ENCODE measurements around the gene MALAT1. TPM values are rescaled to one million over a fixed set of nuclear protein-coding genes. Genes with fewer than 3 reads are reported as not detected.
A peak's percentile ranks its signal among the peaks of the same experiment; 100 is the strongest.

MALAT1 gene
- total and polyA plus RNA-seq, 2 of the 13 experiments (the other 11 are each of a cell fraction or from before 2014, with no cell fraction given): 143 to 1,237 TPM

GRCh38 chr11:65506772-65507505 is 8.1 kb downstream of the MALAT1 start (continued):
- TF ChIP-seq DMTF1 (CRISPR knock-in tag; IDR thresholded peaks at IDR 0.05) (no peak), POLR2AphosphoS5 (IDR thresholded peaks at IDR 0.05; ENCODE audit: low read depth, low read length) (peak; percentile 57), SATB2 (CRISPR knock-in tag; IDR thresholded peaks at IDR 0.05) (no peak), GZF1 (CRISPR knock-in tag; IDR thresholded peaks at IDR 0.05) (no peak), ZNF574 (CRISPR knock-in tag; IDR thresholded peaks at IDR 0.05) (0 out of 2 replicates have a peak, but pooled peaks have one; percentile 19), THAP11 (CRISPR knock-in tag; IDR thresholded peaks at IDR 0.05) (no peak), MED8 (CRISPR knock-in tag; IDR thresholded peaks at IDR 0.05; ENCODE audit: insufficient replicate concordance) (no peak), ZFX (CRISPR knock-in tag; IDR thresholded peaks at IDR 0.05; ENCODE audit: low read depth) (no peak), ZNF24 (IDR thresholded peaks at IDR 0.05) (no peak), SRF (IDR thresholded peaks at IDR 0.05; ENCODE audit: low read depth, low read length) (no peak), FOXP1 (IDR thresholded peaks at IDR 0.05) (no peak), FOXP1 (CRISPR knock-in tag; IDR thresholded peaks at IDR 0.05) (no peak), LCORL (IDR thresholded peaks at IDR 0.05) (0 out of 2 replicates have a peak, but pooled peaks have one; percentile 5), LCORL (CRISPR knock-in tag; IDR thresholded peaks at IDR 0.05) (no peak), PHF8 (CRISPR knock-in tag; IDR thresholded peaks at IDR 0.05) (no peak), ZBTB7A (CRISPR knock-in tag; IDR thresholded peaks at IDR 0.05) (no peak), NR2C2 (CRISPR knock-in tag; IDR thresholded peaks at IDR 0.05; ENCODE audit: borderline replicate concordance) (no peak), TRIM24 (CRISPR knock-in tag; IDR thresholded peaks at IDR 0.05) (no peak)
- TF ChIP-seq, protein P1, sequence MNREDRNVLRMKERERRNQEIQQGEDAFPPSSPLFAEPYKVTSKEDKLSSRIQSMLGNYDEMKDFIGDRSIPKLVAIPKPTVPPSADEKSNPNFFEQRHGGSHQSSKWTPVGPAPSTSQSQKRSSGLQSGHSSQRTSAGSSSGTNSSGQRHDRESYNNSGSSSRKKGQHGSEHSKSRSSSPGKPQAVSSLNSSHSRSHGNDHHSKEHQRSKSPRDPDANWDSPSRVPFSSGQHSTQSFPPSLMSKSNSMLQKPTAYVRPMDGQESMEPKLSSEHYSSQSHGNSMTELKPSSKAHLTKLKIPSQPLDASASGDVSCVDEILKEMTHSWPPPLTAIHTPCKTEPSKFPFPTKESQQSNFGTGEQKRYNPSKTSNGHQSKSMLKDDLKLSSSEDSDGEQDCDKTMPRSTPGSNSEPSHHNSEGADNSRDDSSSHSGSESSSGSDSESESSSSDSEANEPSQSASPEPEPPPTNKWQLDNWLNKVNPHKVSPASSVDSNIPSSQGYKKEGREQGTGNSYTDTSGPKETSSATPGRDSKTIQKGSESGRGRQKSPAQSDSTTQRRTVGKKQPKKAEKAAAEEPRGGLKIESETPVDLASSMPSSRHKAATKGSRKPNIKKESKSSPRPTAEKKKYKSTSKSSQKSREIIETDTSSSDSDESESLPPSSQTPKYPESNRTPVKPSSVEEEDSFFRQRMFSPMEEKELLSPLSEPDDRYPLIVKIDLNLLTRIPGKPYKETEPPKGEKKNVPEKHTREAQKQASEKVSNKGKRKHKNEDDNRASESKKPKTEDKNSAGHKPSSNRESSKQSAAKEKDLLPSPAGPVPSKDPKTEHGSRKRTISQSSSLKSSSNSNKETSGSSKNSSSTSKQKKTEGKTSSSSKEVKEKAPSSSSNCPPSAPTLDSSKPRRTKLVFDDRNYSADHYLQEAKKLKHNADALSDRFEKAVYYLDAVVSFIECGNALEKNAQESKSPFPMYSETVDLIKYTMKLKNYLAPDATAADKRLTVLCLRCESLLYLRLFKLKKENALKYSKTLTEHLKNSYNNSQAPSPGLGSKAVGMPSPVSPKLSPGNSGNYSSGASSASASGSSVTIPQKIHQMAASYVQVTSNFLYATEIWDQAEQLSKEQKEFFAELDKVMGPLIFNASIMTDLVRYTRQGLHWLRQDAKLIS (CRISPR knock-in tag; IDR thresholded peaks at IDR 0.05): peak; percentile 81
- TF ChIP-seq, protein P2, sequence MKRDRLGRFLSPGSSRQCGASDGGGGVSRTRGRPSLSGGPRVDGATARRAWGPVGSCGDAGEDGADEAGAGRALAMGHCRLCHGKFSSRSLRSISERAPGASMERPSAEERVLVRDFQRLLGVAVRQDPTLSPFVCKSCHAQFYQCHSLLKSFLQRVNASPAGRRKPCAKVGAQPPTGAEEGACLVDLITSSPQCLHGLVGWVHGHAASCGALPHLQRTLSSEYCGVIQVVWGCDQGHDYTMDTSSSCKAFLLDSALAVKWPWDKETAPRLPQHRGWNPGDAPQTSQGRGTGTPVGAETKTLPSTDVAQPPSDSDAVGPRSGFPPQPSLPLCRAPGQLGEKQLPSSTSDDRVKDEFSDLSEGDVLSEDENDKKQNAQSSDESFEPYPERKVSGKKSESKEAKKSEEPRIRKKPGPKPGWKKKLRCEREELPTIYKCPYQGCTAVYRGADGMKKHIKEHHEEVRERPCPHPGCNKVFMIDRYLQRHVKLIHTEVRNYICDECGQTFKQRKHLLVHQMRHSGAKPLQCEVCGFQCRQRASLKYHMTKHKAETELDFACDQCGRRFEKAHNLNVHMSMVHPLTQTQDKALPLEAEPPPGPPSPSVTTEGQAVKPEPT (CRISPR knock-in tag; IDR thresholded peaks at IDR 0.05; ENCODE audit: low read depth): no peak

Measured in HepG2 (cell line).